Prostate gland (tissue), 2 donors: ENCODE measurements around the gene NTRK2. TPM values are rescaled to one million over a fixed set of nuclear protein-coding genes. Genes with fewer than 3 reads are reported as not detected.

Experiments
- DNase-seq: peaks from one replicate; pipeline ENCODE4 v3.0.0-alpha.2; 2019; ENCODE audit warnings: low spot score
- H3K27ac ChIP-seq, 2 donors: fragments of 200-600 bp; sonication (generic); 2 replicates each; pipeline ENCODE4 v1.5.1; 2017 to 2019
- H3K27me3 ChIP-seq: fragments of 200-600 bp; sonication (generic); replicated peaks from 2 replicates; pipeline ENCODE4 v1.5.1; 2019; ENCODE audit not compliant: insufficient read depth
- H3K36me3 ChIP-seq, 2 donors: fragments of 200-600 bp; sonication (generic); 1 replicate in 1 of 2; 2 replicates in 1 of 2; pipeline versions ENCODE4 v1.5.1 to v1.8.1; 2017 to 2019
- H3K4me1 ChIP-seq: fragments of 200-600 bp; sonication (generic); replicated peaks from 2 replicates; pipeline ENCODE4 v1.5.1; 2019
- H3K4me3 ChIP-seq, 2 donors: fragments of 200-600 bp; sonication (generic); 2 replicates each; pipeline ENCODE4 v1.5.1; 2017 to 2019
- H3K9me3 ChIP-seq: fragments of 200-600 bp; sonication (generic); 2 replicates; pipeline ENCODE4 v1.5.1; 2017
- POLR2A ChIP-seq: fragments of 450-650 bp; IDR thresholded peaks from one replicate; pipeline ENCODE4 v1.6.1; 2016; ENCODE audit warnings: antibody characterized with exemption, mild to moderate bottlenecking
- POLR2AphosphoS5 ChIP-seq: sonication (generic); formaldehyde crosslinking; IDR thresholded peaks from one replicate; pipeline ENCODE4 v1.6.1; 2017; ENCODE audit warnings: antibody characterized with exemption
- WGBS: methylation state at CpG from one replicate; pipeline ENCODE4 v1.1.5; 2018; 5-methylcytosine and 5-hydroxymethylcytosine counted together
- intact Hi-C: fragments of 100-400 bp; cut with DNase I; formaldehyde crosslinking; loops from one replicate; pipeline ENCODE4 v1.14.2; 2022
- total RNA-seq, 2 donors: library from RNA; depleted of rRNA; stranded (reverse); fragments of >200 nt; gene quantifications; one replicate each; pipeline ENCODE4 v1.1.0, GENCODE V29; 2016
- TF ChIP-seq, protein P1 (sequence below), 4 experiments: fragments of 200-600 bp in 2 of 4; fragments of 450-650 bp in 2 of 4; sonication (generic) in 2 of 4; IDR thresholded peaks; 1 replicate in 3 of 4; 2 replicates in 1 of 4; pipeline ENCODE4 v1.5.1; 2016 to 2019; ENCODE audit warnings: antibody characterized with exemption in 4 of 4, mild to moderate bottlenecking in 2 of 4, moderate library complexity in 2 of 4

Gene NTRK2
- total RNA-seq, 2 donors from 2014 or later = 2.3 to 11.1 TPM

DNA sequence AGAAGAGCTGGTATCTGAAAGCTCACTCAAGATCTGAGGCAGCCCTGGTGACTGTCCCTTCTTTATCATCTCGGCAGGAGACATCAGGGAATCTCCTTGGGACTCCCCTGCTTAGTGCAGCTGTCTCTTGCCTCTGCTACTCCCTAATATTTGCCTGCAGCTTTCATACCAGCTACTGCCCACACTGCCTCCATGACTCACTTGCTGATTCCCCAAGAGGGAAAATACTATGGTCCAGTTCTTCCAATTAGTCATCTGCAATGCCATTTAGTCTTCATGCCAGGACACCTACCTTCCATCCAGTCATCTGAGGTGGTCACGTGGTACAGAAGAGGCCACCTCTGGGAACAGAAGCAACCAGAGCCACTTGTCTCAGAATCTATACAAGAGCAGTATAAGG is 270.8 kb downstream of the NTRK2 start:
- no peaks in the 10 kb centered on the region for H3K36me3 ChIP-seq
- H3K4me3 ChIP-seq = no peak overlapping the region
- no peaks in the 10 kb centered on the region for H3K4me1 ChIP-seq
- no peak for DNase-seq
- intact Hi-C loops = no loop called here
- TF ChIP-seq POLR2AphosphoS5 (no peak), POLR2A (no peak)
- TF ChIP-seq, protein P1, sequence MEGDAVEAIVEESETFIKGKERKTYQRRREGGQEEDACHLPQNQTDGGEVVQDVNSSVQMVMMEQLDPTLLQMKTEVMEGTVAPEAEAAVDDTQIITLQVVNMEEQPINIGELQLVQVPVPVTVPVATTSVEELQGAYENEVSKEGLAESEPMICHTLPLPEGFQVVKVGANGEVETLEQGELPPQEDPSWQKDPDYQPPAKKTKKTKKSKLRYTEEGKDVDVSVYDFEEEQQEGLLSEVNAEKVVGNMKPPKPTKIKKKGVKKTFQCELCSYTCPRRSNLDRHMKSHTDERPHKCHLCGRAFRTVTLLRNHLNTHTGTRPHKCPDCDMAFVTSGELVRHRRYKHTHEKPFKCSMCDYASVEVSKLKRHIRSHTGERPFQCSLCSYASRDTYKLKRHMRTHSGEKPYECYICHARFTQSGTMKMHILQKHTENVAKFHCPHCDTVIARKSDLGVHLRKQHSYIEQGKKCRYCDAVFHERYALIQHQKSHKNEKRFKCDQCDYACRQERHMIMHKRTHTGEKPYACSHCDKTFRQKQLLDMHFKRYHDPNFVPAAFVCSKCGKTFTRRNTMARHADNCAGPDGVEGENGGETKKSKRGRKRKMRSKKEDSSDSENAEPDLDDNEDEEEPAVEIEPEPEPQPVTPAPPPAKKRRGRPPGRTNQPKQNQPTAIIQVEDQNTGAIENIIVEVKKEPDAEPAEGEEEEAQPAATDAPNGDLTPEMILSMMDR (IDR thresholded peaks at IDR 0.05) = no peak
- no peaks in the 10 kb centered on the region for H3K9me3 ChIP-seq
- no peaks in the 10 kb centered on the region for H3K27me3 ChIP-seq
- WGBS = 93% methylated on average over 2 of the region's 2 CpGs
- H3K27ac ChIP-seq = no peak overlapping the region

DNA sequence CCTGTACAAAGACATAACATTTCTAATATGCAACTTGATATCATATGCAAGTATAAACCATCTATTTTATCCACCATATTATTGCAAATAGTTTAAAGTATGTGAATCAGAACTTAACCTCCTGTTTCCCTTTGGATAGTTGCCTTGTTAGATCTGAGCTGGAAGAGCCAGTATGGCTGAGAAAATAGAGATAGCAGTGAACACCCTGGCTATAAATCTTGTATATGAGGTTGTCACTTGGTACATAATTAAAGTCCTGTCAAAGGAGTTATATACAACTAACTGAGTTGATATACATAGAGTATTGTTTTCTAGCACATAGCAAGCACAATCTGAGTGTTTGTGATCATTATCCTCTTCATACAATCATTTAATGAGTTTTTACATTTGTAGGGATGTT is 272.3 kb downstream of the NTRK2 start:
- Histone ChIP-seq H3K4me1 (no peaks in the 10 kb centered on the region), H3K27me3 (no peaks in the 10 kb centered on the region), H3K9me3 (no peaks in the 10 kb centered on the region), H3K27ac (no peak overlapping the region), H3K36me3 (no peaks in the 10 kb centered on the region), H3K4me3 (no peak overlapping the region)
- intact Hi-C loops = no loop called here
- TF ChIP-seq POLR2AphosphoS5 (no peak), POLR2A (no peak)
- TF ChIP-seq, protein P1 (IDR thresholded peaks at IDR 0.05) = no peak
- no peak for DNase-seq

DNA sequence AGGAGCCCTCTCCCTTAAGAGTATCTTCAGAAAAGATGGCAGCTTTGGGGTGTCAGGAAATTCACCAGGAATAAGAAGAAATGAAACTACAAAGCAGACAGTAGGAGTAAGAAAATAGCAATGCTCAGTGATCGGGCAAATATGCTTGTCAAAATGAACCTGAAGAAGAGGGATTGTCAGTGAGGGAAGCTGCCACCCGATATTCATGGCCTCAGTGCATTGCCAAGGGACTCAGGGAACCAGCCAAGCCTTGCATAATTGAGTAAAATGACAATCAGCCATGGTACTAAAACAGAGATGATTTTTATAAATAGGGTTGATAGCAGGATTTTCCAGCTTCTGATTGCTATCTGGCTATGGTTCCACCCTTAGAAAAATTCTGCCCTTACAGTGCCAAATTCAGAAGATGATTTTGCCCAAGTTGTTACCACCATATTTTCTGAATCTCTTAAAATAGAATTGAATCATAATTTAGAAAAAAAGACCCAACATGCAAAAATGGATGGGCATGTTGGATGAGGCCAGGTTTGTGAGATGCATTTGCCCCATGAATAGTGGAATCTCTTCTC is 274.0 kb downstream of the NTRK2 start:
- 73% methylated on average over 2 of the region's 2 CpGs for WGBS
- Histone ChIP-seq H3K4me3 (no peak overlapping the region), H3K4me1 (no peaks in the 10 kb centered on the region), H3K27ac (no peak overlapping the region), H3K36me3 (no peaks in the 10 kb centered on the region), H3K9me3 (no peaks in the 10 kb centered on the region), H3K27me3 (no peaks in the 10 kb centered on the region)
- intact Hi-C loops = no loop called here
- no peak for TF ChIP-seq POLR2AphosphoS5
- TF ChIP-seq POLR2A = no peak
- TF ChIP-seq, protein P1 (IDR thresholded peaks at IDR 0.05) = no peak
- no peak for DNase-seq

DNA sequence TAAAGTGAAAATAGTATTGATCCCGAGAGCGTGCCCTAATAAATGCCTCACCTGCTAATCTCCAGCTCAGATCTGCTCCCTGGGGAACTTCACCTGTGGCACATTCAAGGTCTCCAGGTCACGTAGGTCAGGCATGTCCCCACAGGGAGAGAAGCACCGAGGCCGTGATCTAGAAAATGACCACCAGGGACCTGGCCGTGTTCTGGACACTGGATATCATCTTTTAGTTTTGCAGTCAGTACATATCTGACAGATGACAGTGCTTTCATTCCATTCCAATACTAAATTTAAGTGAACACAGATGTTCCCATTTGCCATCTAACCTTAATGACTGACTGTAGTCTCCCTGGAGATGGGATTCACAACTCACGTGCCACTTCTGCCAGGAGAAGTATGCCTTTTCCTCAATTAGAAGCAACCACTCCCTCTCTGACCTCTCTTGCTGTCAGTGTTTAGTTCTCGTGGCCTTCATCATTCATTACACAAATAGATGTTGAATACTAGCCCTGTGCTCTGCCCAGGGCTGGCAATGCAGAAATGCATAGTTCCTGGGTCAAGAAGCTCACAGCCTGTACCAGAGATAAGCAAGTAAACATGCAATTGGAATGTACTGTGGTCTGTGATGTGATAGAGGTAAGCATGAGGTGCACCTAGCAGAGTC is 276.5 kb downstream of the NTRK2 start:
- no peaks in the 10 kb centered on the region for H3K36me3 ChIP-seq
- H3K27me3 ChIP-seq = no peaks in the 10 kb centered on the region
- 88% methylated on average over 8 of the region's 8 CpGs for WGBS
- intact Hi-C loops = no loop called here
- no peaks in the 10 kb centered on the region for H3K9me3 ChIP-seq
- H3K4me3 ChIP-seq = no peak overlapping the region
- DNase-seq = no peak
- no peak overlapping the region for H3K27ac ChIP-seq
- TF ChIP-seq, protein P1 (IDR thresholded peaks at IDR 0.05) = no peak
- TF ChIP-seq POLR2AphosphoS5 = no peak
- no peak for TF ChIP-seq POLR2A
- H3K4me1 ChIP-seq = no peaks in the 10 kb centered on the region

DNA sequence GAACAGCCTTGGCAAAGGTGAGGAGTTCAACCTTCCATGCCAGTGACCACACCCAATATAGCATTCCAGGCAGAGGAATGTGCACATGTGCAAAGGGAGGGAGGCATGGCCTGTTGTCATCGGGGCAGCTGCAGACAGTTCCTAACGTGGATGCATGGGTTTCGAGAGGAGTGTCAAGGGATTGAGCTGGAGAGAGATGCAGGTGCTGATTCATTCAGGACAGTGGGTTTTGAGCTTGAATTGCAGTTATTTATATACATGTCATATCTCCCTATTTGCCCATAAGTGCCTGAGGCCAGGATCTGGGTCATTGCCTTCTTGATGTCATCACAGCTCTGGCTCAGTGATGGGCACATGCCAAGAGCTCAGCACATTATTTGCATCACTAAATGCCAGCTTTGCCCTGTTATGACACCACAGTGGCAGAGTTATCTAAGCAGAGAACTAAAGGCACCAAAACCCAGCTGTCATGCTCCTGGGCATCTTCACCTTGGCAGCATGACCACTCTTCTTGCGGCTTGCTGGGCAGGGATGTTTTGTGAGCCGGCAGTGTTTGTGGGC is 278.0 kb downstream of the NTRK2 start:
- H3K27ac ChIP-seq = no peak overlapping the region
- no peaks in the 10 kb centered on the region for H3K9me3 ChIP-seq
- H3K4me1 ChIP-seq = no peaks in the 10 kb centered on the region
- H3K27me3 ChIP-seq = no peaks in the 10 kb centered on the region
- no peak overlapping the region for H3K4me3 ChIP-seq
- WGBS = 77% methylated on average over 5 of the region's 5 CpGs
- DNase-seq = no peak
- intact Hi-C loops = no loop called here
- no peaks in the 10 kb centered on the region for H3K36me3 ChIP-seq
- TF ChIP-seq, protein P1 (IDR thresholded peaks at IDR 0.05) = no peak
- TF ChIP-seq POLR2AphosphoS5 (no peak), POLR2A (no peak)
